Endothelial cell of umbilical vein (primary cell): ENCODE measurements around the gene GRAPL. TPM values are rescaled to one million over a fixed set of nuclear protein-coding genes. Genes with fewer than 3 reads are reported as not detected.

Experiments used
- polyA plus RNA-seq, 4 experiments: library from polyadenylated mRNA; depleted of rRNA in 3 of 4; stranded (reverse) in 3 of 4; unstranded in 1 of 4; fragments of >200 nt; gene quantifications; 2 replicates each; pipeline versions ENCODE4 v1.2.1 to v1.2.3, GENCODE V29; 2011 to 2012; ENCODE audit warnings: missing spikeins in 1 of 4
- total RNA-seq: library from RNA; stranded (reverse); gene quantifications from 2 replicates; pipeline ENCODE4 v1.2.3, GENCODE V29; 2021

GRAPL gene
- total and polyA plus RNA-seq, 2 donors (not counting 3 experiments of a cell fraction or from before 2014, with no cell fraction given), result 22.8 to 55.1 TPM

Other genes with a start within 250 kb of the GRAPL start
- not detected in 2 replicates for gene SLC5A10, start 175.4 kb upstream of the GRAPL start, total RNA-seq
- gene SLC5A10, start 175.4 kb upstream of the GRAPL start, polyA plus RNA-seq, result not detected in 2 replicates
- gene FAM83G, start 122.8 kb upstream of the GRAPL start, total RNA-seq, result 10.9 and 11.1 TPM in 2 replicates
- 7.0 and 8.2 TPM in 2 replicates for gene FAM83G, start 122.8 kb upstream of the GRAPL start, polyA plus RNA-seq
- gene GRAP, start 80.6 kb upstream of the GRAPL start, total RNA-seq, result 43.6 and 44.5 TPM in 2 replicates
- gene GRAP, start 80.6 kb upstream of the GRAPL start, polyA plus RNA-seq, result 32.1 and 40.7 TPM in 2 replicates
- gene EPN2, start 109.8 kb downstream of the GRAPL start, total RNA-seq, result 55.3 and 70.5 TPM in 2 replicates
- 39.6 and 40.3 TPM in 2 replicates for gene EPN2, start 109.8 kb downstream of the GRAPL start, polyA plus RNA-seq
- 17.9 and 20.5 TPM in 2 replicates for gene B9D1, start 235.1 kb downstream of the GRAPL start, total RNA-seq
- 55.8 and 66.0 TPM in 2 replicates for gene B9D1, start 235.1 kb downstream of the GRAPL start, polyA plus RNA-seq